Ishikawa (cell line): Measurements from ENCODE around the gene LYST.

Experiments used
- EP300 ChIP-seq: IDR thresholded peaks from 2 replicates; pipeline ENCODE4 v1.6.1; 2012; ENCODE audit warnings: borderline replicate concordance
- TCF12 ChIP-seq: IDR thresholded peaks from 2 replicates; pipeline ENCODE4 v1.6.1; 2012; ENCODE audit warnings: low read depth
- USF1 ChIP-seq: IDR thresholded peaks from 2 replicates; pipeline ENCODE4 v1.6.1; 2012
- ZBTB7A ChIP-seq: IDR thresholded peaks from 2 replicates; pipeline ENCODE4 v1.6.1; 2012; ENCODE audit warnings: low read depth

DNA sequence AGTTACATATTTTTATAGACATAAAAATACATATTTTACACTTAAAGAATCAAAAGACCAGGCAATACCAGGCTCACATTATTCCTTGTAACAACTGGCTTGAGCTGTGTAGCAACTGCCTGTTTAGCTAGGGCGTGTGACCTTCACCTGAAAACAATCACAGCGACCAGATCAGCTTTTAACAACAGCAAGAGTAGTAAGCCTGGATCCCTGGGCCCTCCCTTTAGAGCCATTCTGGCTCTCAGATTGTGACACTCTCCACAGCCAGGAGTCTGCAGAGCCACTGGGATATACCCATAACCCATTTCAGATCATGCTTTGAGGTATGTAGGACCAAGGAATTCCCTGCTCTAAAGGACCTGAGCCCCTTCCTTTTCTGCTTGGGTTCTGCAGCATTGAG lies 187.7 kb downstream of the LYST start:
- no peak for TF ChIP-seq TCF12
- no peak for TF ChIP-seq USF1
- no peak for TF ChIP-seq ZBTB7A
- TF ChIP-seq EP300 = no peak
